Measurements from ENCODE around the gene COMP. TPM values are rescaled to one million over a fixed set of nuclear protein-coding genes. Genes with fewer than 3 reads are reported as not detected.
A peak's percentile ranks its signal among the peaks of the same experiment; 100 is the strongest.

Gene COMP
- polyA plus RNA-seq, 1 donor, result 1.2 TPM

DNA sequence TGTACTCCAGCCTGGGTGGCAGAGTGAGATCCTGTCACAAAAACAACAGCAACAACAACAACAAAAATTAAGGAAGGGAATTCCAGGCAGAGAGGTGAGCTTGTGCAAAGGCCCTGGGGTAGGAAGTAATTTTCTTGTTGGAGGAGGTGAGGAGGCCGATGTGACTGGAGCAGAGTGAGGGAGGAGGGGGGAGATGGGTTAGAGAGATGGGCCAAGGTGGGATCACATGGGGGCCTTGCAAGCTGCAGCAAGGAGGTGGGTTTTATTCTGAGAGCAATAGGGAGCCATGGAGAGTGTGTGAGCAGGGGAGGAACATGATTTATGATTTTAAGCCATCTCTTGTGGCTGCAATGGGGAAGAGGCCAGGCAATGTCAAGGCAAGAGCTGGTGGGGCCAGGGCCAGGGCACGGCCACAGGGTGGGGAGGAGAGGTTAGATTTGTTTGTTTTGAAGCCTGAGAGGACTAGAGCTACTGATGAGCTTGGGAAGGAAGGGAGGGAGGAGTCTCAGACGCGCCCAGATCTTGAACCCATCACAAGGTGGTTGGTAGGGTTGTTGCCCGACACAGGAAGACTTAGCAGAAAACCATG is 12.5 kb upstream of the COMP start:
- Histone ChIP-seq H3K36me3 (ENCODE audit: control insufficient read depth, insufficient read depth, low read length) (no peaks in the 10 kb centered on the region), H3K4me3 (ENCODE audit: low read length) (no peak overlapping the region), H3K27ac (ENCODE audit: low read length) (no peak overlapping the region), H3K27me3 (ENCODE audit: control insufficient read depth, insufficient read depth, low read length) (no peaks in the 10 kb centered on the region), H3K9me3 (ENCODE audit: control insufficient read depth, low read depth, low read length) (no peaks in the 10 kb centered on the region), H3K4me1 (ENCODE audit: control insufficient read depth, insufficient read depth, low read length) (peaks cover 5% of the 10 kb centered on the region)
- no peak for DNase-seq
- WGBS (ENCODE audit: insufficient coverage, low lambda C conversion rate), result no CpG with 5 or more reads among the region's 5 CpGs

DNA sequence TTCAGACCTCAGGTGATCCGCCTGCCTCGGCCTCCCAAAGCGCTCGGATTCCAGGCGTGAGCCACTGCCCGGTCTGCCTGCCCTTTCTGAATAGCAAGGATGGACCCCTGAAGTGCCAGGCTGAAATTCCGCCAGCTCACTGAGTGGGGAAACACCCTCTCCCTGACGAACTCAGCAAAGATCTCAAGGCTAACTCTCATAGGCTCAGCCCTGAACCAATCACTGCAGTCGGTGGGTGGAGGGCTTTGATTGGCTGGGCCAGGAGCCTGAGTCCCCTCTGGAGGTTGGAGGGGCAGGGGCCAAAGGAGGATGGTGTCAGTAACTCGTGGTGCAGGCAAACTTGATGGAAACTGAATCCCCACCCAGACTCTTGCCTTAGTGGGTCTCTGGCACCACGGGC is 11.2 kb upstream of the COMP start:
- H3K4me3 ChIP-seq (ENCODE audit: low read length), result no peak overlapping the region
- DNase-seq, result no peak
- no peaks in the 10 kb centered on the region for H3K27me3 ChIP-seq (ENCODE audit: control insufficient read depth, insufficient read depth, low read length)
- peaks cover 16% of the 10 kb centered on the region for H3K4me1 ChIP-seq (ENCODE audit: control insufficient read depth, insufficient read depth, low read length)
- H3K9me3 ChIP-seq (ENCODE audit: control insufficient read depth, low read depth, low read length), result no peaks in the 10 kb centered on the region
- no CpG with 5 or more reads among the region's 11 CpGs for WGBS (ENCODE audit: insufficient coverage, low lambda C conversion rate)
- no peaks in the 10 kb centered on the region for H3K36me3 ChIP-seq (ENCODE audit: control insufficient read depth, insufficient read depth, low read length)
- H3K27ac ChIP-seq (ENCODE audit: low read length), result no peak overlapping the region

- Histone ChIP-seq H3K27me3 (ENCODE audit: control insufficient read depth, insufficient read depth, low read length) (peaks cover 5% of the 10 kb centered on the region), H3K9me3 (ENCODE audit: control insufficient read depth, low read depth, low read length) (no peaks in the 10 kb centered on the region), H3K4me1 (ENCODE audit: control insufficient read depth, insufficient read depth, low read length) (peaks cover 27% of the 10 kb centered on the region), H3K27ac (ENCODE audit: low read length) (no peak overlapping the region), H3K4me3 (ENCODE audit: low read length) (no peak overlapping the region), H3K36me3 (ENCODE audit: control insufficient read depth, insufficient read depth, low read length) (no peaks in the 10 kb centered on the region)
- DNase-seq, result no peak
- WGBS (ENCODE audit: insufficient coverage, low lambda C conversion rate), result no CpG with 5 or more reads among the region's 10 CpGs
Measured at GRCh38 chr19:18800636-18801035, 9.5 kb upstream of the COMP start.

GRCh38 chr19:18800079-18800478 is 9.0 kb upstream of the COMP start:
- H3K27ac ChIP-seq (ENCODE audit: low read length), result no peak overlapping the region
- no peak for DNase-seq
- no peak overlapping the region for H3K4me3 ChIP-seq (ENCODE audit: low read length)
- H3K9me3 ChIP-seq (ENCODE audit: control insufficient read depth, low read depth, low read length), result no peaks in the 10 kb centered on the region
- H3K27me3 ChIP-seq (ENCODE audit: control insufficient read depth, insufficient read depth, low read length), result peaks cover 5% of the 10 kb centered on the region
- H3K4me1 ChIP-seq (ENCODE audit: control insufficient read depth, insufficient read depth, low read length), result peaks cover 30% of the 10 kb centered on the region
- no peaks in the 10 kb centered on the region for H3K36me3 ChIP-seq (ENCODE audit: control insufficient read depth, insufficient read depth, low read length)

DNA sequence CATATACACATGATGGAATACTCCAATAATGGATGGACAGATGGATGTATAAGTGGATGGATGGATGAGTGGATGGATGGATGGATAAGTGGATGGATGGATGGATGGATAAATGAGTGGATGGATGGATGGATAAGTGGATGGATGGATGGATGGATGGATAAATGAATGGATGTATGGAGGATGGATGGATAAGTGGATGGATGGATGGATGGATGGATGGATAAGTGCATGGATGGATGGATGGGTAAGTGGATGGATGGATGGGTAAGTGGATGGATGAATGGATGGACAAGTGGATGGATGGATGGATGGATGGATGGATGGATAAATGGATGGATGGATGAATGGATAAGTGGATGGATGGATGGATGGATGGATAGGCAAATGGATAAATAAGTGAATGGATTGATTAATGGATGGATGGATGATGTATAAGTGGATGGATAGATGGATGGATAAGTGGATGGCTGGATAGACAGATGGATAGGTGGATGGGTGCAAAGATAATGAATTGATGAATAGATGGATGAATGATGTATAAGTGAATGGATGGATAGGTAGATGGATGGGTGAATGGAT is 8.4 kb upstream of the COMP start:
- no peak overlapping the region for H3K4me3 ChIP-seq (ENCODE audit: low read length)
- H3K36me3 ChIP-seq (ENCODE audit: control insufficient read depth, insufficient read depth, low read length), result no peaks in the 10 kb centered on the region
- peaks cover 5% of the 10 kb centered on the region for H3K27me3 ChIP-seq (ENCODE audit: control insufficient read depth, insufficient read depth, low read length)
- H3K4me1 ChIP-seq (ENCODE audit: control insufficient read depth, insufficient read depth, low read length), result peaks cover 30% of the 10 kb centered on the region
- H3K27ac ChIP-seq (ENCODE audit: low read length), result peak overlapping the region; percentile 54
- no peaks in the 10 kb centered on the region for H3K9me3 ChIP-seq (ENCODE audit: control insufficient read depth, low read depth, low read length)
- no peak for DNase-seq

GRCh38 chr19:18798384-18799352 is 7.6 kb upstream of the COMP start:
- DNase-seq, result peak; percentile 83 to 96
- no CpG with 5 or more reads among the region's 22 CpGs for WGBS (ENCODE audit: insufficient coverage, low lambda C conversion rate)
- Histone ChIP-seq H3K4me3 (ENCODE audit: low read length) (peak overlapping the region; percentile 16), H3K9me3 (ENCODE audit: control insufficient read depth, low read depth, low read length) (no peaks in the 10 kb centered on the region), H3K27ac (ENCODE audit: low read length) (peak overlapping the region; percentile 54), H3K27me3 (ENCODE audit: control insufficient read depth, insufficient read depth, low read length) (peaks cover 8% of the 10 kb centered on the region), H3K36me3 (ENCODE audit: control insufficient read depth, insufficient read depth, low read length) (no peaks in the 10 kb centered on the region), H3K4me1 (ENCODE audit: control insufficient read depth, insufficient read depth, low read length) (peaks cover 30% of the 10 kb centered on the region)

DNA sequence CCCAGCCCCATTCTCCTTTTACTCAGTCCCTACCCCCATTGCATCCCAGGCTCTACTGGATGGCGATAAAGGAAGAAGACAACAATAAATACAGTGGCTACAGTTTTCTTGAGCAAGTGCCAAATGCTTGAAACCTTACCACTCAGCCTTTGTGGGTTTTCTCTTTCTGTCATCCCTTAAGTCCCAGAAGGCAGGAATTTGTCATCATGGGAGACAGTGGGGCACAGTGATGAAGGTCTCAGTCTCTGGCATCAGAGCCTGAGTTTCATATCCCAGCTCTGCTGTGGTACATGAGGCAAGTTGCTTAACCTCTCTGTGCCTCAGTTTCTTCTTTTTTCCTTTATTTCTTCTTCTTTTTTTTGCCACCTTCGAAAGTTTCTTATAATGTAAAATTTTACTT is 5.1 kb upstream of the COMP start:
- peaks cover 1% of the 10 kb centered on the region for H3K9me3 ChIP-seq (ENCODE audit: control insufficient read depth, low read depth, low read length)
- H3K27ac ChIP-seq (ENCODE audit: low read length), result no peak overlapping the region
- DNase-seq, result no peak
- H3K4me3 ChIP-seq (ENCODE audit: low read length), result no peak overlapping the region
- WGBS (ENCODE audit: insufficient coverage, low lambda C conversion rate), result 89% methylated on average over 1 of the region's 2 CpGs
- H3K36me3 ChIP-seq (ENCODE audit: control insufficient read depth, insufficient read depth, low read length), result no peaks in the 10 kb centered on the region
- H3K27me3 ChIP-seq (ENCODE audit: control insufficient read depth, insufficient read depth, low read length), result peaks cover 29% of the 10 kb centered on the region
- peaks cover 31% of the 10 kb centered on the region for H3K4me1 ChIP-seq (ENCODE audit: control insufficient read depth, insufficient read depth, low read length)

DNA sequence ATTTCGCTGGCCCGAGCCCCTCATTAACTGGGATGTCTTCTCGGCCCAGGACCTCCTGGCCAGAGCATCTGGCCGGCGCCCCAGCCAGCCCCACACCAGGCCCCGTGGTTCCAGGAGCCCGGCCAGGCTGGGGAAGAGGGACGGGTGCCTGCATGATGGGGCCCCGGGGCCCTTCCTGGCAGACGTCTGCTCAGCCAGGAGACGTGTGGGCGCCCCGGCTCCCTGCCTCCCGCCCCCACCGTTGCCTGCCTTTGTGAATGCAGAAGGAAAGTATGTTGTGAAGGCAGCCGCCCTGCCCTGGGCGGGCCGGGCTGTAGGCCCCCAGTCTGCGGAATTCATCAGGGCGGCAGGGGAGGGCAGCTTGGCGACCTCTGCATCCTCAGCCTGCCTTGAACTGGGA is 4.4 kb upstream of the COMP start:
- Histone ChIP-seq H3K4me1 (ENCODE audit: control insufficient read depth, insufficient read depth, low read length) (peaks cover 38% of the 10 kb centered on the region), H3K27ac (ENCODE audit: low read length) (no peak overlapping the region), H3K9me3 (ENCODE audit: control insufficient read depth, low read depth, low read length) (peaks cover 8% of the 10 kb centered on the region), H3K36me3 (ENCODE audit: control insufficient read depth, insufficient read depth, low read length) (no peaks in the 10 kb centered on the region), H3K4me3 (ENCODE audit: low read length) (no peak overlapping the region), H3K27me3 (ENCODE audit: control insufficient read depth, insufficient read depth, low read length) (peaks cover 36% of the 10 kb centered on the region)
- peak; percentile 61 to 64 for DNase-seq
- WGBS (ENCODE audit: insufficient coverage, low lambda C conversion rate), result no CpG with 5 or more reads among the region's 21 CpGs

DNA sequence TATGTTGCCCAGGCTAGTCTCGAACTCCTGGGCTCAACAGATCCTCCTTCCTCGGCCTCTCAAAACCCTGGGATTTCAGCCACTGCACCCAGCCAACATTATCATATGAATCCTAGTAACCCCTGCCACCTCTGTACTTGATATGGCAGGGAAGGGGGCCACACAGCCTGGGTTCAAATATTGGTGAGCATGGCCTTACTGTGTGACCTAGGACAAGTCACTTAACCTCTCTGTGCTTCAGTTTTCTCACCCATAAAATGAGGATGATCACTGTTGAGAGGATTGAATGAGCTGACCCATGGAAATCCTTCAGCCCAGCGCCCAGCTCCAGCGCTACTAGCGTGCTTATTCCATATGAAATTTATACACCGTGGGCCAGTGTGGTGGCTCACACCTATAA is 3.6 kb upstream of the COMP start:
- Histone ChIP-seq H3K36me3 (ENCODE audit: control insufficient read depth, insufficient read depth, low read length) (no peaks in the 10 kb centered on the region), H3K4me3 (ENCODE audit: low read length) (no peak overlapping the region), H3K27me3 (ENCODE audit: control insufficient read depth, insufficient read depth, low read length) (peaks cover 44% of the 10 kb centered on the region), H3K27ac (ENCODE audit: low read length) (no peak overlapping the region), H3K4me1 (ENCODE audit: control insufficient read depth, insufficient read depth, low read length) (peaks cover 41% of the 10 kb centered on the region), H3K9me3 (ENCODE audit: control insufficient read depth, low read depth, low read length) (peaks cover 12% of the 10 kb centered on the region)
- no peak for DNase-seq
- 100% methylated on average over 1 of the region's 6 CpGs for WGBS (ENCODE audit: insufficient coverage, low lambda C conversion rate)

DNA sequence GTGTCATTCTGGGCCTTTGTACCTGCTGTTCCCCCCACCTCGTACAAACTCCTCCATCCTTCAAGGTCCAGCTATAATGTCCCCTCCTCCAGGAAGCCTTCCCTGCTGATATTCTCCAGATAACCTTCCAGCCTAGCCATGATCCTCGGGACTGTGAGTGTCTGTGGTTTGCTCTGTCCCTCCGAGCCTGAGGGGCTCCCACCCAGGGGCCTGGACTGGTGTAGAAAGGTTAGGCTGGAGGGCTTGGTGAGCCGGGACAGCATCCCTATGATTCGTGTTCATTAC is 2.9 kb upstream of the COMP start:
- H3K36me3 ChIP-seq (ENCODE audit: control insufficient read depth, insufficient read depth, low read length), result no peaks in the 10 kb centered on the region
- H3K4me1 ChIP-seq (ENCODE audit: control insufficient read depth, insufficient read depth, low read length), result peaks cover 37% of the 10 kb centered on the region
- no peak for DNase-seq
- no CpG with 5 or more reads among the region's 5 CpGs for WGBS (ENCODE audit: insufficient coverage, low lambda C conversion rate)
- H3K27ac ChIP-seq (ENCODE audit: low read length), result no peak overlapping the region
- no peak overlapping the region for H3K4me3 ChIP-seq (ENCODE audit: low read length)
- peaks cover 12% of the 10 kb centered on the region for H3K9me3 ChIP-seq (ENCODE audit: control insufficient read depth, low read depth, low read length)
- peaks cover 51% of the 10 kb centered on the region for H3K27me3 ChIP-seq (ENCODE audit: control insufficient read depth, insufficient read depth, low read length)

Measured in large intestine (tissue), 3 donors.